ENCODE measurements around the gene IFT22.

GRCh38 chr7:101308245-101309085, 13.1 kb downstream of the IFT22 start:
- TF ChIP-seq PBX3 (IDR thresholded peaks at IDR 0.05): no peak
- TF ChIP-seq RFX5 (IDR thresholded peaks at IDR 0.05; ENCODE audit: low read length): no peak
- no peak for TF ChIP-seq CTCF (IDR thresholded peaks at IDR 0.05)

Data from SK-N-SH (cell line).